Central memory CD8-positive, alpha-beta T cell (primary cell): ENCODE data around the gene ACOXL.

Experiments
- ATAC-seq: fragments of 150-1000 bp; cut with Tn5 transposase; replicated peaks from 2 replicates; pipeline ENCODE4 v1.10.0; 2022; ENCODE audit warnings: mild to moderate bottlenecking, moderate FRiP score, moderate number of reproducible peaks; ENCODE audit not compliant: poor library complexity, severe bottlenecking; ENCODE audit errors: extremely low read depth
- DNase-seq, 2 donors: peaks; one replicate each; pipeline ENCODE4 v3.0.0; 2021; ENCODE audit warnings: low spot score in 2 of 2
- H3K27ac Mint-ChIP-seq: one replicate; pipeline ENCODE4 v1.8.0; 2022; ENCODE audit warnings: low read depth, mild to moderate bottlenecking, moderate library complexity, mixed read lengths
- H3K27me3 Mint-ChIP-seq: one replicate; pipeline ENCODE4 v1.8.0; 2022; ENCODE audit warnings: mixed read lengths
- H3K36me3 Mint-ChIP-seq: one replicate; pipeline ENCODE4 v1.8.0; 2022; ENCODE audit warnings: mild to moderate bottlenecking, moderate library complexity, mixed read lengths; ENCODE audit not compliant: insufficient read depth
- H3K4me1 Mint-ChIP-seq: one replicate; pipeline ENCODE4 v1.8.0; 2022; ENCODE audit warnings: mixed read lengths
- H3K4me3 Mint-ChIP-seq: one replicate; pipeline ENCODE4 v1.8.0; 2022; ENCODE audit warnings: mild to moderate bottlenecking, moderate library complexity, mixed read lengths
- H3K9me3 Mint-ChIP-seq: one replicate; pipeline ENCODE4 v1.8.0; 2022; ENCODE audit warnings: mixed read lengths

ACOXL gene

GRCh38 chr2:110726285-110726684 is 6.1 kb upstream of the ACOXL start:
- ATAC-seq: no peak
- Mint-ChIP-seq H3K4me1 (no peaks in the 10 kb centered on the region), H3K9me3 (no peaks in the 10 kb centered on the region), H3K4me3 (no peak overlapping the region), H3K27me3 (peaks cover 23% of the 10 kb centered on the region), H3K27ac (no peak overlapping the region), H3K36me3 (no peaks in the 10 kb centered on the region)
- DNase-seq: no peak

- Mint-ChIP-seq H3K36me3 (no peaks in the 10 kb centered on the region), H3K9me3 (no peaks in the 10 kb centered on the region), H3K4me3 (no peak overlapping the region), H3K4me1 (peaks cover 7% of the 10 kb centered on the region), H3K27ac (no peak overlapping the region), H3K27me3 (peaks cover 35% of the 10 kb centered on the region)
- DNase-seq: no peak
- ATAC-seq: no peak
Observed at GRCh38 chr2:110727923-110728322, 4.5 kb upstream of the ACOXL start.

- Mint-ChIP-seq H3K27me3 (peaks cover 47% of the 10 kb centered on the region), H3K36me3 (no peaks in the 10 kb centered on the region), H3K27ac (no peak overlapping the region), H3K9me3 (no peaks in the 10 kb centered on the region), H3K4me3 (no peak overlapping the region), H3K4me1 (peaks cover 13% of the 10 kb centered on the region)
- ATAC-seq: no peak
- DNase-seq: no peak
Observed at GRCh38 chr2:110729106-110729505, 3.3 kb upstream of the ACOXL start.

GRCh38 chr2:110731064-110731463 is 1.3 kb upstream of the ACOXL start:
- Mint-ChIP-seq H3K27ac (no peak overlapping the region), H3K9me3 (no peaks in the 10 kb centered on the region), H3K27me3 (peaks cover 66% of the 10 kb centered on the region), H3K4me1 (peaks cover 13% of the 10 kb centered on the region), H3K4me3 (peak overlapping the region; percentile 73), H3K36me3 (no peaks in the 10 kb centered on the region)
- ATAC-seq (no peak), DNase-seq (no peak)

GRCh38 chr2:110735366-110735765 is 3.0 kb downstream of the ACOXL start:
- Mint-ChIP-seq H3K9me3 (no peaks in the 10 kb centered on the region), H3K36me3 (no peaks in the 10 kb centered on the region), H3K4me1 (peaks cover 13% of the 10 kb centered on the region), H3K27ac (no peak overlapping the region), H3K27me3 (peaks cover 90% of the 10 kb centered on the region), H3K4me3 (no peak overlapping the region)
- DNase-seq (no peak), ATAC-seq (no peak)

- ATAC-seq (no peak), DNase-seq (no peak)
- Mint-ChIP-seq H3K4me3 (no peak overlapping the region), H3K9me3 (no peaks in the 10 kb centered on the region), H3K36me3 (no peaks in the 10 kb centered on the region), H3K27ac (no peak overlapping the region), H3K27me3 (peaks cover 95% of the 10 kb centered on the region), H3K4me1 (peaks cover 7% of the 10 kb centered on the region)
Observed at GRCh38 chr2:110737783-110738182, 5.4 kb downstream of the ACOXL start.

GRCh38 chr2:110740747-110741349 is 8.5 kb downstream of the ACOXL start:
- no peak for ATAC-seq
- DNase-seq: no peak
- H3K27me3 Mint-ChIP-seq: peaks cover 88% of the 10 kb centered on the region
- H3K4me1 Mint-ChIP-seq: no peaks in the 10 kb centered on the region
- no peaks in the 10 kb centered on the region for H3K9me3 Mint-ChIP-seq
- no peak overlapping the region for H3K27ac Mint-ChIP-seq
- H3K4me3 Mint-ChIP-seq: no peak overlapping the region
- no peaks in the 10 kb centered on the region for H3K36me3 Mint-ChIP-seq

- ATAC-seq: no peak
- Mint-ChIP-seq H3K27ac (no peak overlapping the region), H3K4me3 (no peak overlapping the region)
Observed at GRCh38 chr2:110741491-110741980, 9.2 kb downstream of the ACOXL start.

GRCh38 chr2:110742412-110742811 is 10.0 kb downstream of the ACOXL start:
- Mint-ChIP-seq H3K27me3 (peaks cover 79% of the 10 kb centered on the region), H3K4me3 (no peak overlapping the region), H3K27ac (no peak overlapping the region), H3K36me3 (no peaks in the 10 kb centered on the region), H3K4me1 (peaks cover 1% of the 10 kb centered on the region), H3K9me3 (no peaks in the 10 kb centered on the region)
- DNase-seq (no peak), ATAC-seq (no peak)

More at GRCh38 chr2:110741491-110741980, 9.2 kb downstream of the ACOXL start:
- no peaks in the 10 kb centered on the region for H3K36me3 Mint-ChIP-seq
- H3K27me3 Mint-ChIP-seq: peaks cover 88% of the 10 kb centered on the region
- no peaks in the 10 kb centered on the region for H3K4me1 Mint-ChIP-seq
- H3K9me3 Mint-ChIP-seq: no peaks in the 10 kb centered on the region
- DNase-seq: no peak

GRCh38 chr2:110743600-110743999 is 11.2 kb downstream of the ACOXL start:
- H3K27me3 Mint-ChIP-seq: peaks cover 67% of the 10 kb centered on the region
- no peak overlapping the region for H3K4me3 Mint-ChIP-seq
- H3K4me1 Mint-ChIP-seq: peaks cover 13% of the 10 kb centered on the region
- DNase-seq (no peak), ATAC-seq (no peak)
- H3K27ac Mint-ChIP-seq: no peak overlapping the region
- no peaks in the 10 kb centered on the region for H3K36me3 Mint-ChIP-seq
- no peaks in the 10 kb centered on the region for H3K9me3 Mint-ChIP-seq

- Mint-ChIP-seq H3K27me3 (peaks cover 59% of the 10 kb centered on the region), H3K36me3 (no peaks in the 10 kb centered on the region)
Observed at GRCh38 chr2:110744429-110744828, 12.1 kb downstream of the ACOXL start.

GRCh38 chr2:110745048-110745447 is 12.7 kb downstream of the ACOXL start:
- H3K27me3 Mint-ChIP-seq: peaks cover 58% of the 10 kb centered on the region

More at GRCh38 chr2:110744429-110744828, 12.1 kb downstream of the ACOXL start:
- Mint-ChIP-seq H3K27ac (no peak overlapping the region), H3K9me3 (no peaks in the 10 kb centered on the region), H3K4me3 (no peak overlapping the region), H3K4me1 (peaks cover 16% of the 10 kb centered on the region)
- no peak for ATAC-seq
- no peak for DNase-seq

GRCh38 chr2:110746586-110747521 is 14.5 kb downstream of the ACOXL start:
- peaks cover 40% of the 10 kb centered on the region for H3K27me3 Mint-ChIP-seq
- H3K27ac Mint-ChIP-seq: no peak overlapping the region
- no peak overlapping the region for H3K4me3 Mint-ChIP-seq
- no peak for ATAC-seq
- no peaks in the 10 kb centered on the region for H3K36me3 Mint-ChIP-seq
- no peak for DNase-seq
- peaks cover 16% of the 10 kb centered on the region for H3K4me1 Mint-ChIP-seq
- H3K9me3 Mint-ChIP-seq: no peaks in the 10 kb centered on the region

More at GRCh38 chr2:110745048-110745447, 12.7 kb downstream of the ACOXL start:
- no peaks in the 10 kb centered on the region for H3K36me3 Mint-ChIP-seq
- ATAC-seq (no peak), DNase-seq (no peak)
- H3K27ac Mint-ChIP-seq: no peak overlapping the region
- peaks cover 16% of the 10 kb centered on the region for H3K4me1 Mint-ChIP-seq
- H3K9me3 Mint-ChIP-seq: no peaks in the 10 kb centered on the region
- no peak overlapping the region for H3K4me3 Mint-ChIP-seq
